ENCODE measurements around the gene ZNF490. TPM values are rescaled to one million over a fixed set of nuclear protein-coding genes. Genes with fewer than 3 reads are reported as not detected.
"Not testable (repeated sequence)": the region's sequence is repeated elsewhere in the genome, so short reads cannot be mapped to it uniquely, and the experiment has no call there.

The ZNF490 gene
- total RNA-seq, 1 experiment from 2014 or later: 8.0 TPM

GRCh38 chr19:12596485-12596884 lies 14.1 kb downstream of the ZNF490 start:
- H3K27me3 ChIP-seq: no peaks in the 10 kb centered on the region
- H3K9me3 ChIP-seq (replicated peaks): no peaks in the 10 kb centered on the region
- H3K4me3 ChIP-seq: no peak overlapping the region
- H3K27ac ChIP-seq: no peak overlapping the region
- no peaks in the 10 kb centered on the region for H3K4me1 ChIP-seq
- DNase-seq: no peak
- H3K36me3 ChIP-seq: peaks cover 15% of the 10 kb centered on the region

- Histone ChIP-seq H3K27ac (no peak overlapping the region), H3K27me3 (no peaks in the 10 kb centered on the region), H3K4me1 (no peaks in the 10 kb centered on the region), H3K36me3 (peaks cover 58% of the 10 kb centered on the region), H3K4me3 (no peak overlapping the region), H3K9me3 (replicated peaks) (peaks cover 26% of the 10 kb centered on the region)
- DNase-seq: no peak
Measured at GRCh38 chr19:12581100-12581499, 29.5 kb downstream of the ZNF490 start.

DNA sequence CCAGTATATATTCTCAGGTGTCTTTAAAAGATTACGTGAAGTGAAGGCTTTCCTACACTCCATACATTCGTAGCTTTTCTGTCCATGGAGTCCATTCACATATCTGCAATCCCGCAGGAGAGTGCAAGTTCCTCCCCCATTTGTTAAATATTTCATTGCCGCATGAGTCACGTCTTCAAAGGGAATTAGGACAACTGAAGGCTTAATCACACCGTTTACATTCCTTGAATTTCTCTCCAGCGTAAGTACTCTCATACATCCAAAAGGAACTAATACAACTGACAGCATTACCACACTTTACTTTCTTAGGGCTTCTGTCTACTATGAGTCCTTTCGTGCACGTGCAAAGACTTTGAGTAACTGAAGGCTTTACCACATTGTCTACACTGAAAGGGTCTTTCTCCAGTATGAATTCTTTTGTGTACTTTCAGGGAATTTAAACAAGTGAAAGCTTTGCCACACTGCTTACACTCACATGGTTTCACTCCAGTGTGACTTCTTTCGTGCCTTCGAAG lies 30.4 kb downstream of the ZNF490 start:
- no peak overlapping the region for H3K27ac ChIP-seq
- H3K4me3 ChIP-seq: no peak overlapping the region
- DNase-seq: no peak
- H3K9me3 ChIP-seq (replicated peaks): peaks cover 26% of the 10 kb centered on the region
- H3K4me1 ChIP-seq: no peaks in the 10 kb centered on the region
- no peaks in the 10 kb centered on the region for H3K27me3 ChIP-seq
- H3K36me3 ChIP-seq: peaks cover 58% of the 10 kb centered on the region

- Histone ChIP-seq H3K9me3 (replicated peaks) (peaks cover 26% of the 10 kb centered on the region), H3K27ac (no peak overlapping the region)
- no peak for DNase-seq
Measured at GRCh38 chr19:12578641-12579040, 32.0 kb downstream of the ZNF490 start.

GRCh38 chr19:12574036-12574435 lies 36.6 kb downstream of the ZNF490 start:
- Histone ChIP-seq H3K36me3 (peaks cover 22% of the 10 kb centered on the region), H3K27ac (no peak overlapping the region), H3K4me3 (no peak overlapping the region), H3K4me1 (no peaks in the 10 kb centered on the region), H3K9me3 (replicated peaks) (no peaks in the 10 kb centered on the region), H3K27me3 (no peaks in the 10 kb centered on the region)
- no peak for DNase-seq

More at GRCh38 chr19:12578641-12579040, 32.0 kb downstream of the ZNF490 start:
- H3K4me1 ChIP-seq: no peaks in the 10 kb centered on the region
- H3K36me3 ChIP-seq: peaks cover 58% of the 10 kb centered on the region
- H3K4me3 ChIP-seq: no peak overlapping the region
- no peaks in the 10 kb centered on the region for H3K27me3 ChIP-seq

GRCh38 chr19:12567951-12568350 lies 42.7 kb downstream of the ZNF490 start:
- Histone ChIP-seq H3K27ac (no peak overlapping the region), H3K27me3 (no peaks in the 10 kb centered on the region), H3K36me3 (no peaks in the 10 kb centered on the region), H3K4me3 (no peak overlapping the region), H3K9me3 (replicated peaks) (no peaks in the 10 kb centered on the region), H3K4me1 (no peaks in the 10 kb centered on the region)
- no peak for DNase-seq

DNA sequence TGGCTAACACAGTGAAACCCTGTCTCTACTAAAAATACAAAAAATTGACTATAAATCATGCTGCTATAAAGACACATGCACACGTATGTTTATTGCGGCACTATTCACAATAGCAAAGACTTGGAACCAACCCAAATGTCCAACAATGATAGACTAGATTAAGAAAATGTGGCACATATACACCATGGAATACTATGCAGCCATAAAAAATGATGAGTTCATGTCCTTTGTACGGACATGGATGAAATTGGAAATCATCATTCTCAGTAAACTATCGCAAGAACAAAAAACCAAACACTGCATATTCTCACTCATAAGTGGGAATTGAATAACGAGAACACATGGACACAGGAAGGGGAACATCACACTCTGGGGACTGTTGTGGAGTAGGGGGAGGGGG lies 44.2 kb downstream of the ZNF490 start:
- not testable (repeated sequence) for H3K4me1 ChIP-seq; DNase-seq; H3K27ac ChIP-seq; H3K27me3 ChIP-seq; H3K4me3 ChIP-seq; H3K36me3 ChIP-seq; H3K9me3 ChIP-seq (replicated peaks)

GRCh38 chr19:12564016-12564664 lies 46.5 kb downstream of the ZNF490 start:
- Histone ChIP-seq H3K36me3 (no peaks in the 10 kb centered on the region), H3K9me3 (replicated peaks) (no peaks in the 10 kb centered on the region; the same call in 1 of the 2 replicates), H3K4me1 (no peaks in the 10 kb centered on the region), H3K27ac (no peak overlapping the region), H3K27me3 (no peaks in the 10 kb centered on the region), H3K4me3 (no peak overlapping the region)
- DNase-seq: peak; percentile 90 to 96

GRCh38 chr19:12555456-12555930 lies 55.1 kb downstream of the ZNF490 start:
- Histone ChIP-seq H3K4me3 (no peak overlapping the region), H3K27ac (no peak overlapping the region), H3K9me3 (replicated peaks) (no peaks in the 10 kb centered on the region), H3K4me1 (no peaks in the 10 kb centered on the region), H3K36me3 (no peaks in the 10 kb centered on the region), H3K27me3 (no peaks in the 10 kb centered on the region)
- DNase-seq: no peak

DNA sequence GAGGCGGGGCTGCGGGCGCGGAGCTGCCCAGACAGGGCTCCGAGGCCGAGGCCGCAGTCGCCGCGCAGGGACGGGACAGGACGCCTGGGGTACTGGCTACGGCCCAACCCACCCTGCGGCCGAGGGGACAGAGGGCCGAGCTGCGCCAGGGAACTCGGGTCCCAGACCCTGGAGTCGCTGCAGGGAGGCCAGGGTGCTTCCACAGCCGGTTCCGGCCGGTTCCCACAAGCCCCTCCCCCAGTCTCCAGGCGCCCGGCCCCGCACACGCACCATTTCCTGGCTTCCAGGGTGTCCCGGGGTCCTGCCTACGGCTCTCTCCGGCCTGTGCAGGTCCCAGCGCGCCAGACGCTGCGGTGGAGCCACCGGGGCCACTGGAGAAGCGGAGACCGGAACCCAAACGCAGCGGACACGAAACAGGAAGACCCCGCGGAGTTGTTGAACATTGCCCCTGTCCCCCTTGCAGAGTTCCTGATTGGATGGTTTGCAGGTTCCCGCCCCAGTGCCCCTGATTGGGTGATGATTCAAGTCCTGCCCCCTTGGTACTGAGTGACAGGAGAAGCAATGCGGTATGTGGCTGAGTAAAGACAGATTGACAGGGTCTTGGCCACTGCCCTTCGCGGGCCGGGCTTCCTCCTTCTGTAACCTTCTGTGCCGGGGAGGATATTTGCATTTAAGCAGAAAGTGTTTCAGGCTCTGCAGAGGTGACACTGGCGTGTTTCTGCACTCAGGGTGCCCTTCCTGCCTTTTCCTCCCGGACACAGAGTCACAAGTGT lies 59.4 kb downstream of the ZNF490 start, which contains the start of gene ZNF564:
ZNF564 (minus strand) TSS at position 423 of the 773 bp plus-strand sequence; CDS start at position 273, 150 bp downstream.
- Histone ChIP-seq H3K4me3 (peak within 1 kb of the TSS; percentile 93), H3K27me3 (no peaks in the 10 kb centered on the region)

GRCh38 chr19:12546903-12547302 lies 63.7 kb downstream of the ZNF490 start:
- Histone ChIP-seq H3K27me3 (no peaks in the 10 kb centered on the region), H3K36me3 (peaks cover 18% of the 10 kb centered on the region), H3K4me1 (no peaks in the 10 kb centered on the region), H3K4me3 (no peak overlapping the region), H3K9me3 (replicated peaks) (peaks cover 9% of the 10 kb centered on the region), H3K27ac (no peak overlapping the region)
- DNase-seq: no peak

More for the DNA sequence above, 59.4 kb downstream of the ZNF490 start, which contains the start of gene ZNF564:
- no peaks in the 10 kb centered on the region for H3K4me1 ChIP-seq
- H3K9me3 ChIP-seq (replicated peaks): peaks cover 4% of the 10 kb centered on the region; the same call in 1 of the 2 replicates
- peaks cover 16% of the 10 kb centered on the region for H3K36me3 ChIP-seq
- peak within 1 kb of the TSS; percentile 83 for H3K27ac ChIP-seq
- peak; percentile 100 for DNase-seq

DNA sequence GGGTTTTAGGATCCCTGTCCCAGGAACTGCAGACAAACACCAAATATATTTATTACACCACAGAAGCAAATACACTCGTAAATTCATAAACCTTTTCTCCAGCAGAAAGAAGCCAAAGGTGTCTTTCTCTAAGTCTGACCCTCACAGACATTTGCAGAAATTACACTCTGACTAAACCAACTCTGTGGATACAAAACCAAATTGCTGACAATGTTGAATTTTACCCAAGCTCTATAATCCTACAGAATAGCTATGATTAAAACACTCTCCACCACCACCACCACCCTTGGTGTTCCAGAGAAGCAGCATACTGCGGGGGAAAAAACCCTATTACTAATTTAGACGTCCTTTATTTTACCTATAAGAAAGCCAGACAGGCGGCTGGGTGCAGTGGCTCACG lies 64.5 kb downstream of the ZNF490 start:
- H3K36me3 ChIP-seq: peaks cover 24% of the 10 kb centered on the region
- no peaks in the 10 kb centered on the region for H3K4me1 ChIP-seq
- no peak overlapping the region for H3K4me3 ChIP-seq
- no peak for DNase-seq
- H3K9me3 ChIP-seq (replicated peaks): peaks cover 14% of the 10 kb centered on the region
- no peak overlapping the region for H3K27ac ChIP-seq
- H3K27me3 ChIP-seq: no peaks in the 10 kb centered on the region

DNA sequence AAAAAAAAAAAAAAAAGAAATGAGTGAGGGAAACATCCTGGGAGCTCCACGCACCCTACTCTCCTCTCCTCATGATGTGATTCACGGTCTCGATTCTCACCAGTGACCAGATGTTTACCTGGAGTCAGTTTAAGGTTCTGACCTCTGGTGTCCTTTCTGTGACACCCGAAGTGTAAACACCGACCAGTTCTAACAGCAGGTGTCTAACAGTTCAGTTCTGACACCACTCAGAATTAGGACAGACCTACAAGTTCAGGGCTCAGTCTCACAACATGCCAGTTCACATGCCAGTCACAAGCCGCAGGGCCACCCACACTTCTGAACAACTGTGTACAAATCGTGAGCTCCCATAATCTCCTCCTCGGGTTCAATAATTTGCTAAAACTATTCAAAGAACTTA lies 65.3 kb downstream of the ZNF490 start:
- peaks cover 14% of the 10 kb centered on the region for H3K9me3 ChIP-seq (replicated peaks)
- H3K4me3 ChIP-seq: no peak overlapping the region
- H3K36me3 ChIP-seq: peaks cover 30% of the 10 kb centered on the region
- no peak overlapping the region for H3K27ac ChIP-seq
- DNase-seq: no peak
- no peaks in the 10 kb centered on the region for H3K27me3 ChIP-seq
- H3K4me1 ChIP-seq: no peaks in the 10 kb centered on the region

GRCh38 chr19:12544401-12544876 lies 66.2 kb downstream of the ZNF490 start:
- Histone ChIP-seq H3K9me3 (replicated peaks) (peaks cover 18% of the 10 kb centered on the region), H3K36me3 (peaks cover 28% of the 10 kb centered on the region), H3K27ac (no peak overlapping the region), H3K4me3 (no peak overlapping the region), H3K27me3 (no peaks in the 10 kb centered on the region), H3K4me1 (no peaks in the 10 kb centered on the region)
- DNase-seq: no peak

DNA sequence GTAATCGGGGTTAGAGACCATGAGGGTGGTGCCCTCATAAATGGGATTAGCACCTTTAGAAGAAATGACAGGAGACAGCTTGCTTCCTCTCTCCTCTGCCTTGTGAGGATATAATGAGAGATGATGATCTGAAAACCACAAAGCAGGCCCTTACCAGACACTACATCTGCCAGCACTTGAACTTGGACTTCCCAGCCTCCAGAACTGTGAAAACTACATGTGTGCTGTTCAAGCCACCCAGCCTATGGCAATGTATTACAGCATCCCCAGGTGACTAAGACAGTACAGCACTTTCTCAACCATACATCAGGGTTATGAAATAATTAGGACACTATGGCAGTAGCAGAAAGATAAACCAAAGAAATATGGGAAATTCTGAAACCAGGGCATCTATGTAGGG lies 66.8 kb downstream of the ZNF490 start:
- H3K27me3 ChIP-seq: no peaks in the 10 kb centered on the region
- H3K36me3 ChIP-seq: peaks cover 27% of the 10 kb centered on the region
- DNase-seq: no peak
- H3K27ac ChIP-seq: no peak overlapping the region
- peaks cover 15% of the 10 kb centered on the region for H3K9me3 ChIP-seq (replicated peaks)
- H3K4me3 ChIP-seq: no peak overlapping the region
- no peaks in the 10 kb centered on the region for H3K4me1 ChIP-seq

Data from SJCRH30 (cell line).